Activated naive CD4-positive, alpha-beta T cell (primary cell): ENCODE measurements around the gene BACH2.
"Not testable (repeated sequence)": the region's sequence is repeated elsewhere in the genome, so short reads cannot be mapped to it uniquely, and the experiment has no call there.

ENCODE experiments used
- DNase-seq, 4 experiments: peaks; one replicate each; lab custom pipeline; 2025; lab: John Stamatoyannopoulos, UW

The BACH2 gene

GRCh38 chr6:90154755-90155470, 141.7 kb downstream of the BACH2 start:
- no peak for DNase-seq

GRCh38 chr6:90151576-90152422, 144.8 kb downstream of the BACH2 start:
- no peak for DNase-seq

DNA sequence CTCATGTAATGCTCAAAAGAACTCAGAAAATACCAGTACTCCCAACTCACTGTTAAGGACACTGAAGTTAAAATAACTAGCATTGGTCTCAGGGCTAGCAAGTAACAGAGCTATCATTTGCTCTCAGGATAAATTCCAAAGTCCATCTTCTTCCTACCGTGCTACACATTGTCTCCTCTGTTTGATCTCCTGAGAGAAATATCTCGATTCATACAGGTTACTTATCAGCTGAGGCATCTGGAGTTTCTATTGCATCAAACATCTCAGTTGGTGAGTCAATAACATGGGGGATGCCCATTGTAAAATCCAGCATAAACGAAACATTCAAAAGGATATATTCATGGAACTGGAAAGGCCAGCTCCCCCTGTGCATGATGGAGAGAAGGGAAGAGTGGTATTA, 147.4 kb downstream of the BACH2 start:
- no peak for DNase-seq

GRCh38 chr6:90148867-90149266, 147.8 kb downstream of the BACH2 start:
- no peak for DNase-seq

DNA sequence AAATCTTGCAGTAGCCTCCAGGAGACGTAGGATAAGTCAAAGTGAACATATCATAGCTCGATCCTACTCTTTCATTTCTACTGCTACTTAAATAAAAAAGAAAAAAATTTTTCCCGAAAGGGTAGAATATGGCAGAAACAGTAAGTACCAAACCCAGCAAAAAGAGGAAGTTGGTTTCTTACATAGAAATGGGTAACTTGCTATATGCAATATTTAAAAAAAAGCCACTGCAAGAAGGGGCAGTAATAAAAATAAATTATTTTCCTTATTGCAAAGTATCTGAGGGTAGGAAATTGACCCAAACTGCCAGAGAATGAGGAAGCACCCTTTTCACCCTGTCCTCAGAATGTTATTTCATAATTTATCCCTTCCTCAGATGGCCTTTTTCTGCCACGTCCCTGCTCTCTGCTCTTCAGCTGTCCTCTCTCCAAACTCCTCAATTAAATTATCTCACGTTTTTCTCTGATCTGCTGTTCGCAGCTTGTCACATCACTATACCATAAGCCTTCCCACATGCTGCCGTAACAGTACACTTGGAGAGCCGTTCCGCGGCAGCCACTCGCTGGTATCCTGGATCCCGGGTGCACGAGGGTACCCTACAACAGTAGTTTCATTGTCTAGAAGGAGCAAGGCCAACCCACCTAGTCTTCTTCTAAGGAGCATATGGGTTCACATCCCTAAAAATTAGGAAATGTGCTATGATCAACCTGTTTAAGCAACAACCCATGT, 149.6 kb downstream of the BACH2 start:
- no peak for DNase-seq

DNA sequence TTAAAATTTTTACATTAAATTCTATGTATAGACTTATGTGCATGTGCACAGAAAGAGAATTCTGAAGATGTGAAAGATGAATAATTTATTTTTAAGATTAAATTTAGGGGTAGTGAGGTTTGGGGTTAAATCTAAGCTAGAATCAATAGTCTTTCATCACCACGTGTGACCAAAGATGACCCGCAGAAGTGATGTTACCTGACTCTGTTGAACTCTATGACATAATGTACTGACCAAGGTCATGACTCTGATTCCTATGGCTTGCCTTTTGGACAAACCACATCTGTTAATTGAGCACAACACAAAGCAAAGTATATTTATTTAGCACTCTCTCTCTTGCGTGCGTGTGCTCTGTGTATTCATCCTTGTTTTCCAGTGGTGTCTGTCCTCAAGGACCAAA, 150.6 kb downstream of the BACH2 start:
- no peak for DNase-seq

- no peak for DNase-seq
These were observed 151.6 kb downstream of the BACH2 start for GRCh38 chr6:90144928-90145555.

DNA sequence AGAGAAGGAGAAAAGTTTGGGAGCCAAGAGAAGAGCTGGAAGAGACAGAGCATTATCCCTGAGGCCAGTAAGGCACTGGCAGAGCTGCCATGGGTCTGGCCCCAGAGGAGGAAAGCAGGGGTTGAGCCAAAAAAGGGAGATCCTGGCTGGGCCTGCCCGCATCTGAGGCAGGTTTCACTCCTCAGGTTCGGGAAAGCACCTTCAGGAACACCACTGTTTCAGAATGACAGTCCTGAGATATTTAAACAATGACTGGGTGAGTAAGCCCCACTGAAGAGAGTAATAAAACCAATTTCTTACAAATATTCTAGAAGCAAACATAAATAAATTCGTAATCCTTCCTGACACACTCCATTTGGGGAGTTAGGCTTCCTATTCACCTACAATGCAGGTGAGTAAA, 152.2 kb downstream of the BACH2 start:
- DNase-seq, result no peak

DNA sequence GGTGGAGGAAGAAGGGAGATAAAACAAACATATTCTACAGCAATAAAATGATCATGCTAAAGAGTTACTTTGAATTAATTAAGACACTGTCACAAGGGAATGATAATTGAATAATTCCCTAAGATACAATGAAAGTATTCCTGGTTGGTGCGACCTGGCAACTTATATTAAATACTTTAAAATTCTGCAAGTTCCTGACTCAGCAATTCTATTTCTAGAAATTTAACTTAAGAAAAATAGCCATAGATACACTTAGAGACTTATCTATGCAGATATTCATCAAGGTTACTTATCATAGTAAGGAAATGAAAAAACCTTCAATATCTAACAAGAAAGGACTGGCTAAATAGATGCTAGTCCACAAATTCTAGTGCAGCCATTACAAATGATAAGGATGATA, 156.0 kb downstream of the BACH2 start:
- DNase-seq, result no peak

DNA sequence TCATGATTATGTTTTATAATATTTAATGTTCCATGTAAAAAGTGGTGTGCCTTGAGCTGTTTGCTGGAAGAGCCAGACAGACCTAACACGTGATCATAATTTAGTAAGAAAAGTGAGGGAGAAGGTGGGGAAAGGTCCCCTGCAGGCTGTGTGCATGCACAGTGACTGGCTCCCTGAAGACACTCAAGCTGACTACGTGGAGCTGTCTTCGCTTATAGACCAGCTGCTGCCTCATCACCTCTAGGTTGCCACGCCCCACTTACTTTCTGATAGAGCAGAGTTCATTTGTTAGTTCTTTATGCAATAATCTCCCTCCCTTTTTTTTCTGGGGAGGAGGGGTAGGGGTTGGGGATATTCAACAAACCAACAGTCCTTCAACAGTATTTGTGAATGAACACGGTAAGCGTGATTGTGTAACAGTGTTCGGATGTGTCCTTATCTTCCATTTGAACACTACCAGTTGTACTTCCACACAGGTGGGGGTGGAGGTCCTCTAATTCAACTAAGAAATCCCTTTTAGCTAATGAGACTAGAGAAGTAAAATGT, 157.3 kb downstream of the BACH2 start:
- no peak for DNase-seq

DNA sequence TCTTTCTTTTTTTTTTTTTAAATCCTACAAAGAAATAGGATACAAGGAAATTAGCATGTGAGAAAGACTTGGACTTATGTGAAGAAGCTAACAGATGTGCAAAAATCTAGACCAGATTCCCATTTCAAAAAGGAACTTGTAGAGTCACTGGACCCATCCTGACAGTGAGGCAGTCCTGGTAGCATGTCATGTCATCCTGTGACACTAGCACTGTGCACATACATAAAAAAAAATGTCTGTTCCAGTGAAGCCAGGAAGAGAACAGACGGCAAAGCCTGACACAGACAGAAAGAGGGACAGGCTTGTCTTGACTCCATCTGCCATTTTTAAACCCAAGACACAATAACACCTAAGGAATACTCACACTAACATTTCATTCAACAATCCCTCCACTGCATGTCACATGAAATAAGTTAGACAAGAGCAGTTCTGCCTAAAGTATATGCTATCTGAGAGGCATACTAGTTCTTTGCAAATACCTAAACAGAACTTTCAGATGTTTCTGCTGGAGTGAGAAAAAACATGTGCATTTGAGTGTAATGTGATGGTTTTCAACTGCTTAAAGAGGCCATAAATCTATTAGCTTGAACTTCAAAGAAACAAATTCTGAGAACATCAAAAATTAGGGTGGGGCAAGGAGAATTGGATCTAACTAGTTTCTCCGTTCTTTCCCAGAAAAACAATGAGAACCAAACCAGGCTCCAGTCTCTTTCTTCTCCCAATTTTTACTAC, 159.6 kb downstream of the BACH2 start:
- DNase-seq, result no peak

GRCh38 chr6:90136176-90136575, 160.5 kb downstream of the BACH2 start:
- DNase-seq, result no peak

GRCh38 chr6:90135667-90136066, 161.0 kb downstream of the BACH2 start:
- no peak for DNase-seq

GRCh38 chr6:90133664-90134063, 163.0 kb downstream of the BACH2 start:
- DNase-seq, result not testable (repeated sequence)

- DNase-seq, result no peak
These were observed 164.8 kb downstream of the BACH2 start for GRCh38 chr6:90131614-90132423.

- no peak for DNase-seq
These were observed 165.5 kb downstream of the BACH2 start for GRCh38 chr6:90131125-90131524.

GRCh38 chr6:90128687-90129086, 168.0 kb downstream of the BACH2 start:
- DNase-seq, result not testable (repeated sequence)

DNA sequence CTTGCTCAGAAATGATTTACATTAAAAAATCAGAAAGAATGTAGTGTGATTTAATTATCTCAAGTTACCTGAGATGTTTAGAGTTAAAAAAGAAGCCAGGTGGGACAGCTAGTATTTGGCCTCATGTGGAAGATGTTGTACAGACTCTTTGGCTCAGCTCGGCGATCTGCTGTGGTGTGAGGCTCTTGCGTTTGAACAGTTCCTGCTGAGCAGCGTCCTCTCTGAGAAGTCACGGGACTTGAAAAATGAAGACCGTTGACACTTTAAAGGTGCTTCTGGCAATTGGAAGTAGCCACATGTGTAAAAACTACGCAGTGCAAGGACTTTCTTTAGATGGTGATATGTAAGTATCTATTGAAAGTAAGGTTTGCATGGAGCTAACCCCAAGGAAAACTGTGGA, 169.0 kb downstream of the BACH2 start:
- peak in 1 of 4 experiments; percentile 8 for DNase-seq

- no peak for DNase-seq
These were observed 169.8 kb downstream of the BACH2 start for GRCh38 chr6:90126839-90127238.

- no peak for DNase-seq
These were observed 170.5 kb downstream of the BACH2 start for GRCh38 chr6:90126181-90126580.
